Transverse colon (tissue), 4 donors: ENCODE results near the gene IL17C. TPM values are rescaled to one million over a fixed set of nuclear protein-coding genes. Genes with fewer than 3 reads are reported as not detected.

Experiments
- DNase-seq: peaks from one replicate; pipeline ENCODE4 v3.0.0-alpha.2; 2019
- H3K27ac ChIP-seq, 4 donors: fragments of 200-600 bp; sonication (generic); 2 replicates each; pipeline ENCODE4 v1.5.1; 2016 to 2018; ENCODE audit warnings: inconsistent platforms in 4 of 4
- H3K27me3 ChIP-seq: fragments of 200-600 bp; sonication (generic); 2 replicates; pipeline ENCODE4 v1.5.1; 2017; ENCODE audit warnings: inconsistent platforms
- H3K36me3 ChIP-seq, 4 donors: fragments of 200-600 bp; sonication (generic); 2 replicates each; pipeline ENCODE4 v1.5.1; 2017 to 2019; ENCODE audit warnings: inconsistent platforms in 4 of 4
- H3K4me1 ChIP-seq, 4 donors: fragments of 200-600 bp; sonication (generic); 2 replicates each; pipeline ENCODE4 v1.5.1; 2017 to 2020; ENCODE audit warnings: inconsistent platforms in 4 of 4
- H3K4me3 ChIP-seq, 4 donors: fragments of 200-600 bp; sonication (generic); 1 replicate in 1 of 4; 2 replicates in 3 of 4; pipeline versions ENCODE4 v1.5.1 to v1.6.1; 2017 to 2019; ENCODE audit warnings: inconsistent platforms in 4 of 4
- H3K9me3 ChIP-seq, 2 donors: fragments of 200-600 bp; sonication (generic); 2 replicates each; pipeline ENCODE4 v1.5.1; 2017 to 2019; ENCODE audit warnings: inconsistent platforms in 2 of 2
- CTCF ChIP-seq, 5 experiments: fragments of 200-600 bp in 3 of 5; fragments of 450-650 bp in 2 of 5; sonication (generic) in 3 of 5; IDR thresholded peaks; 1 replicate in 2 of 5; 2 replicates in 3 of 5; pipeline ENCODE4 v1.5.1; 2016 to 2017; ENCODE audit warnings: antibody characterized with exemption in 5 of 5, inconsistent platforms in 3 of 5, mild to moderate bottlenecking in 2 of 5, moderate library complexity in 1 of 5
- EP300 ChIP-seq: sonication (generic); formaldehyde crosslinking; IDR thresholded peaks from one replicate; pipeline ENCODE4 v1.6.1; 2017; ENCODE audit warnings: antibody characterized with exemption, low read depth
- POLR2A ChIP-seq: fragments of 450-650 bp; IDR thresholded peaks from one replicate; pipeline ENCODE4 v1.6.1; 2016; ENCODE audit warnings: antibody characterized with exemption, mild to moderate bottlenecking, moderate library complexity
- POLR2AphosphoS5 ChIP-seq, 3 donors: sonication (generic); formaldehyde crosslinking; IDR thresholded peaks; one replicate each; pipeline ENCODE4 v1.6.1; 2016; ENCODE audit warnings: antibody characterized with exemption in 3 of 3
- WGBS, 2 donors: methylation state at CpG; one replicate each; pipeline ENCODE4 v1.1.5; 2018; ENCODE audit warnings: low coverage in 1 of 2; 5-methylcytosine and 5-hydroxymethylcytosine counted together
- in situ Hi-C, 4 donors: fragments of 200-750 bp; cut with MboI; loops; one replicate each; pipeline versions ENCODE4 v1.15.0 to v1.15.1; 2017; ENCODE audit warnings: low sequenced_read_pairs in 3 of 4, low pct_ligation_motif_present in 1 of 4, low pct_unique_long_range_greater_than_20kb in 1 of 4
- intact Hi-C: fragments of 100-400 bp; cut with DNase I; formaldehyde crosslinking; loops from one replicate; pipeline ENCODE4 v1.15.1; 2023; ENCODE audit warnings: low total_unique reads
- total RNA-seq, 4 donors: library from RNA; depleted of rRNA; stranded (reverse); fragments of >200 nt; gene quantifications; one replicate each; pipeline ENCODE4 v1.1.0, GENCODE V29; 2016

IL17C gene
- total RNA-seq, 4 donors from 2014 or later: not detected

- intact Hi-C loops: no loop called here
- in situ Hi-C loops: no loop called here
These were observed 11.0 kb downstream of the IL17C start for GRCh38 chr16:88649195-88649923.

GRCh38 chr16:88649924-88650748 is 11.8 kb downstream of the IL17C start:
- Histone ChIP-seq H3K4me3 (peak overlapping the region; percentile 53 to 82 (median 69)), H3K9me3 (no peaks in the 10 kb centered on the region), H3K4me1 (peaks cover 9 to 42% (median 25%) of the 10 kb centered on the region in 4 donors), H3K27me3 (no peaks in the 10 kb centered on the region), H3K36me3 (peaks cover 0 to 5% (median 0%) of the 10 kb centered on the region in 4 donors), H3K27ac (peak overlapping the region; percentile 85 to 89 (median 88))
- in situ Hi-C loops: no loop called here
- intact Hi-C loops: no loop called here
- TF ChIP-seq CTCF (IDR thresholded peaks at IDR 0.05): no peak
- peak in 2 of 3 donors; percentile 29 to 31 for TF ChIP-seq POLR2AphosphoS5 (IDR thresholded peaks at IDR 0.05)
- peak; percentile 35 for TF ChIP-seq POLR2A
- TF ChIP-seq EP300: no peak
- WGBS, 2 donors: 10% methylated on average over 33 of the region's 37 CpGs; no CpG with 5 or more reads in 1 of the 2 donors
- peak; percentile 65 for DNase-seq

More at GRCh38 chr16:88649195-88649923, 11.0 kb downstream of the IL17C start:
- Histone ChIP-seq H3K9me3 (no peaks in the 10 kb centered on the region), H3K27me3 (no peaks in the 10 kb centered on the region), H3K36me3 (no peaks in the 10 kb centered on the region), H3K27ac (peak overlapping the region; percentile 85 to 89 (median 88)), H3K4me1 (peaks cover 9 to 44% (median 28%) of the 10 kb centered on the region in 4 donors), H3K4me3 (peak overlapping the region in 3 of 4 donors; percentile 53 to 73 (median 65))
- DNase-seq: peak; percentile 41
- 43 to 68% methylated on average over 5 to 16 of the region's 20 CpGs for WGBS, 2 donors
- TF ChIP-seq POLR2A (no peak), POLR2AphosphoS5 (IDR thresholded peaks at IDR 0.05) (no peak), CTCF (IDR thresholded peaks at IDR 0.05) (no peak), EP300 (no peak)

- H3K36me3 ChIP-seq: peaks cover 0 to 7% (median 0%) of the 10 kb centered on the region in 4 donors
These were observed 12.4 kb downstream of the IL17C start, which contains the start of gene CYBA for GRCh38 chr16:88650749-88651275. Gene CYBA, minus strand, starts transcription at chr16:88651053. Its CDS starts 40 bp downstream, at chr16:88651013.

More at GRCh38 chr16:88650749-88651275, 12.4 kb downstream of the IL17C start, which contains the start of gene CYBA:
- in situ Hi-C loops: no loop called here
- no peaks in the 10 kb centered on the region for H3K9me3 ChIP-seq
- DNase-seq: peak; percentile 91
- TF ChIP-seq CTCF (IDR thresholded peaks at IDR 0.05) (no peak), POLR2AphosphoS5 (IDR thresholded peaks at IDR 0.05) (peak; percentile 72 to 92 (median 90)), POLR2A (peak; percentile 76)
- peaks cover 9 to 35% (median 23%) of the 10 kb centered on the region in 4 donors for H3K4me1 ChIP-seq
- WGBS, 2 donors: 0% methylated on average over 10 of the region's 41 CpGs; no CpG with 5 or more reads in 1 of the 2 donors
- peak within 1 kb of the TSS; percentile 85 to 89 (median 88) for H3K27ac ChIP-seq
- intact Hi-C loops: no loop called here
- no peaks in the 10 kb centered on the region for H3K27me3 ChIP-seq
- peak within 1 kb of the TSS; percentile 53 to 82 (median 69) for H3K4me3 ChIP-seq
